ENCODE results near the gene LAMTOR3.

GRCh38 chr4:99846891-99847290, 47.3 kb downstream of the LAMTOR3 start:
- TF ChIP-seq CTCF (IDR thresholded peaks at IDR 0.05) = no peak
- no peak for TF ChIP-seq E2F4 (CRISPR knock-in tag; IDR thresholded peaks at IDR 0.05; ENCODE audit: borderline replicate concordance, low read depth)
- TF ChIP-seq TEAD4 (CRISPR knock-in tag; IDR thresholded peaks at IDR 0.05) = no peak
- TF ChIP-seq RELA (CRISPR knock-in tag; IDR thresholded peaks at IDR 0.05; ENCODE audit: borderline replicate concordance) = no peak
- TF ChIP-seq MXD4 (CRISPR knock-in tag; IDR thresholded peaks at IDR 0.05; ENCODE audit: borderline replicate concordance) = no peak
- TF ChIP-seq ATF3 (CRISPR knock-in tag; conservative IDR thresholded peaks at IDR 0.05) = no peak
- TF ChIP-seq SP1 (CRISPR knock-in tag; conservative IDR thresholded peaks at IDR 0.05) = no peak
- TF ChIP-seq SMAD4 (CRISPR knock-in tag; IDR thresholded peaks at IDR 0.05) = no peak
- TF ChIP-seq FOXP4 (CRISPR knock-in tag; IDR thresholded peaks at IDR 0.05) = no peak
- no peak for TF ChIP-seq ESRRA (CRISPR knock-in tag; IDR thresholded peaks at IDR 0.05; ENCODE audit: borderline replicate concordance)
